OCI-LY1 (cell line): ENCODE measurements around the gene HHIPL1.

Source experiments
- H2AFZ ChIP-seq: fragments of 200-600 bp; sonication (generic), shearing (Covaris generic); 2 replicates; pipeline ENCODE4 v1.6.0; 2014; ENCODE audit warnings: antibody characterized with exemption, mild to moderate bottlenecking, low read length
- H3F3A ChIP-seq: fragments of 200-600 bp; sonication (generic), shearing (Covaris generic); 2 replicates; pipeline ENCODE4 v1.6.0; 2014; ENCODE audit warnings: mild to moderate bottlenecking, antibody characterized with exemption, low read length, moderate library complexity; ENCODE audit not compliant: insufficient read depth
- H3K27ac ChIP-seq: fragments of 200-600 bp; sonication (generic); 2 replicates; pipeline ENCODE4 v1.5.1; 2014; ENCODE audit warnings: low read length, mixed run types, mild to moderate bottlenecking, low read depth; ENCODE audit not compliant: poor library complexity, severe bottlenecking
- H3K27me3 ChIP-seq: fragments of 200-600 bp; sonication (generic); 2 replicates; pipeline ENCODE4 v1.6.0; 2014; ENCODE audit warnings: antibody characterized with exemption, mild to moderate bottlenecking, low read length, moderate library complexity; ENCODE audit not compliant: insufficient read depth
- H3K36me3 ChIP-seq: fragments of 200-600 bp; sonication (generic); 2 replicates; pipeline ENCODE4 v1.6.1; 2014; ENCODE audit warnings: mild to moderate bottlenecking, antibody characterized with exemption, low read length, moderate library complexity, mixed read lengths; ENCODE audit not compliant: insufficient read depth
- H3K4me1 ChIP-seq: fragments of 200-600 bp; sonication (generic); 2 replicates; pipeline ENCODE4 v1.5.1; 2014; ENCODE audit warnings: mild to moderate bottlenecking, low read length, moderate library complexity; ENCODE audit not compliant: insufficient read depth, severe bottlenecking
- H3K4me2 ChIP-seq: fragments of 200-600 bp; sonication (generic), shearing (Covaris generic); 2 replicates; pipeline ENCODE4 v1.6.1; 2014; ENCODE audit warnings: low read length
- H3K4me3 ChIP-seq: fragments of 200-600 bp; sonication (generic); 2 replicates; pipeline ENCODE4 v1.5.1; 2014; ENCODE audit warnings: low read length, low read depth, mild to moderate bottlenecking, mixed read lengths; ENCODE audit not compliant: poor library complexity, severe bottlenecking
- H3K79me2 ChIP-seq: fragments of 200-600 bp; shearing (Covaris generic); 2 replicates; pipeline ENCODE4 v1.6.1; 2016; ENCODE audit warnings: mixed run types, low read length, mixed read lengths; ENCODE audit not compliant: insufficient read depth
- H3K9ac ChIP-seq: fragments of 200-600 bp; sonication (generic), shearing (Covaris generic); 2 replicates; pipeline ENCODE4 v1.6.1; 2014; ENCODE audit warnings: mild to moderate bottlenecking, low read length, mixed read lengths
- H3K9me2 ChIP-seq: fragments of 200-600 bp; sonication (generic), shearing (Covaris generic); 2 replicates; pipeline ENCODE4 v1.6.1; 2014; ENCODE audit warnings: low read depth, mild to moderate bottlenecking, low read length, mixed read lengths
- H3K9me3 ChIP-seq: fragments of 200-600 bp; shearing (Covaris generic); 2 replicates; pipeline ENCODE4 v1.6.1; 2014; ENCODE audit warnings: low read length, mixed read lengths
- H4K20me1 ChIP-seq: fragments of 200-600 bp; sonication (generic), shearing (Covaris generic); 2 replicates; pipeline ENCODE4 v1.6.0; 2016; ENCODE audit warnings: mild to moderate bottlenecking, low read length; ENCODE audit not compliant: insufficient read depth
- EZH2 ChIP-seq: fragments of 200-600 bp; sonication (generic), shearing (Covaris generic); IDR thresholded peaks from 2 replicates; pipeline ENCODE4 v1.8.0; 2017; ENCODE audit warnings: borderline replicate concordance, mixed run types, mild to moderate bottlenecking, antibody characterized with exemption, low read length, moderate library complexity, mixed read lengths
- TF ChIP-seq, protein P1 (sequence below): fragments of 200-600 bp; sonication (generic), shearing (Covaris generic); IDR thresholded peaks from 2 replicates; pipeline ENCODE4 v1.5.1; 2017; ENCODE audit warnings: mild to moderate bottlenecking, antibody characterized with exemption, low read length, moderate library complexity, mixed read lengths

The HHIPL1 gene

DNA sequence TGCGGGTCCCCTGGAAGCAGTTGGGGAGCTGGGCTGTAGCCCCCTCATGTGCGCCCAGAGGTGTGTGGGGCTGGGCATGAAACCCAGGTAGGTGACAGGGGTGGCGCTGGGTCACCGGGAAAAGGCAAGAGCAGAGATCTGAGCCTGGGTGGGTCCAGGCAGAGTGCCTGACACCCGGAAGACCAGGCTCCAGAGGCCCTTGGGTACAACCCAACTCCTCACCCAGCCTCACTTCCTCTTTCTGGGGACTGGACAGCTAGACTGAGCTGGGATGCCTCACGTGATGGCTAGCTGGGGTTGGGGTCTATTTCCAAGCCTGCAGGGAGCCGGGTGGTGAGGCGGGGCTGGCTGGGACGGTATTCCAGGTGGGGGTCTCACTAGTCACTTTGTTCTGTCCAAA lies 22.9 kb downstream of the HHIPL1 start:
- Histone ChIP-seq H3K4me2 (no peak overlapping the region), H3F3A (no peaks in the 10 kb centered on the region), H3K9me2 (no peaks in the 10 kb centered on the region), H3K4me1 (no peaks in the 10 kb centered on the region), H3K9me3 (no peaks in the 10 kb centered on the region), H3K36me3 (no peaks in the 10 kb centered on the region), H4K20me1 (no peaks in the 10 kb centered on the region), H3K9ac (no peak overlapping the region), H3K4me3 (no peak overlapping the region), H3K27me3 (peaks cover 6% of the 10 kb centered on the region; the same call in 1 of the 2 replicates), H2AFZ (no peak overlapping the region), H3K27ac (no peak overlapping the region), H3K79me2 (no peaks in the 10 kb centered on the region)
- TF ChIP-seq, protein P1, sequence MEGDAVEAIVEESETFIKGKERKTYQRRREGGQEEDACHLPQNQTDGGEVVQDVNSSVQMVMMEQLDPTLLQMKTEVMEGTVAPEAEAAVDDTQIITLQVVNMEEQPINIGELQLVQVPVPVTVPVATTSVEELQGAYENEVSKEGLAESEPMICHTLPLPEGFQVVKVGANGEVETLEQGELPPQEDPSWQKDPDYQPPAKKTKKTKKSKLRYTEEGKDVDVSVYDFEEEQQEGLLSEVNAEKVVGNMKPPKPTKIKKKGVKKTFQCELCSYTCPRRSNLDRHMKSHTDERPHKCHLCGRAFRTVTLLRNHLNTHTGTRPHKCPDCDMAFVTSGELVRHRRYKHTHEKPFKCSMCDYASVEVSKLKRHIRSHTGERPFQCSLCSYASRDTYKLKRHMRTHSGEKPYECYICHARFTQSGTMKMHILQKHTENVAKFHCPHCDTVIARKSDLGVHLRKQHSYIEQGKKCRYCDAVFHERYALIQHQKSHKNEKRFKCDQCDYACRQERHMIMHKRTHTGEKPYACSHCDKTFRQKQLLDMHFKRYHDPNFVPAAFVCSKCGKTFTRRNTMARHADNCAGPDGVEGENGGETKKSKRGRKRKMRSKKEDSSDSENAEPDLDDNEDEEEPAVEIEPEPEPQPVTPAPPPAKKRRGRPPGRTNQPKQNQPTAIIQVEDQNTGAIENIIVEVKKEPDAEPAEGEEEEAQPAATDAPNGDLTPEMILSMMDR: no peak

DNA sequence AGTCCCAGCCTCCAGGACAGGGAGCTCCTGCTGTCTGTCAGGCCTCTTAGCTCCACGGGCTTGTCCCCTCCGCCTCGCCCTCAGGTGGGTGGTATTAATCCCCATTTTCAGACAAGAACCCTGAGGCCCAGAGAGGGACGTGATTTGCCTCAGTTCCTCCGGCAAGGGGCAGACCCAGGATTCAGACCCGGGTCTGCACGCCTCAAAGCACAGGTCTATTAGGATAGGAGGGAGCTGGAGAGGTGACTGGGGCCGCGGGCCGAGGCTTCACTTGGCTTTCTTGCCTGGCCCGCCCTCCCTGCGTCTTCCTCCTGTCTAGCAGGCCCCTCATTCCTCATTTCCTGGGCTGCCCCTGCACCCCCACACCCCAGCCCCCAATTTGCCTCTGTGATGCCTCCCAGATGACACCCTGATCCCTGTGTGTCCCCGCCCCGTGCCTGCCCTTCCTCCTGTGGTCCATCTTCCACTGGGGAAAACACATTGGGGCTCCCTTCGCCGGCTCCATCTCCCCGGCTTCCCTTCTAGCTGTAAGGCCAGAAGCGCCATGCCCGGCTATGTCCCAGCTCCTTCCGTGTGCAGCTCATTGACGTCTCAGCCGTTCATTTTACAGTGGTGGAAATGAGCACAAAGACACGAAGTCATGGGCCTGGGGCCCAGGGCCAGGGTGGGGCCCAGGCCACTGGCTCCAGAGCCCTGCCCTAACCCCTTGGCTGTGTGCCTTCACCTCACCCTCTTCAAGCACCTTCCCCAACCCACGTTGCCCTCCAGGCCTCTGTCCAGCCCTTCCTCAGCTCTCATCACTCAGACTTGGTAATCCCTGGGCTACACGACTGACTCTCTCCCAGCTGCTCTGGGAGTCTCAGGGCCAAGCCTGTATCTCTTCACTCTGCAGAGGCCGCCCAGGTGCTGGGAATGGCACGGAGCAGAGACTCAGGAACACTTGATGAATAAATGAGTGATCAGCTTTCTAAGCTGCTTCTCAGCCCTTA lies 23.7 kb downstream of the HHIPL1 start:
- H3K79me2 ChIP-seq: no peaks in the 10 kb centered on the region
- no peaks in the 10 kb centered on the region for H3K9me3 ChIP-seq
- no peak overlapping the region for H3K27ac ChIP-seq
- TF ChIP-seq, protein P1: no peak
- TF ChIP-seq EZH2: no peak
- no peaks in the 10 kb centered on the region for H3K36me3 ChIP-seq
- H3K27me3 ChIP-seq: peaks cover 6% of the 10 kb centered on the region; the same call in 1 of the 2 replicates
- H3K4me1 ChIP-seq: no peaks in the 10 kb centered on the region
- H3F3A ChIP-seq: no peaks in the 10 kb centered on the region
- no peak overlapping the region for H3K9ac ChIP-seq
- H3K4me3 ChIP-seq: no peak overlapping the region
- H3K4me2 ChIP-seq: no peak overlapping the region
- H2AFZ ChIP-seq: no peak overlapping the region
- no peaks in the 10 kb centered on the region for H3K9me2 ChIP-seq
- no peaks in the 10 kb centered on the region for H4K20me1 ChIP-seq

GRCh38 chr14:99670361-99671234 lies 25.7 kb downstream of the HHIPL1 start:
- Histone ChIP-seq H3K9ac (no peak overlapping the region), H3K4me2 (no peak overlapping the region), H3K4me1 (no peaks in the 10 kb centered on the region), H3K9me3 (no peaks in the 10 kb centered on the region), H3K79me2 (no peaks in the 10 kb centered on the region), H3F3A (no peaks in the 10 kb centered on the region), H3K27ac (no peak overlapping the region), H3K4me3 (no peak overlapping the region), H4K20me1 (no peaks in the 10 kb centered on the region), H3K9me2 (no peaks in the 10 kb centered on the region), H3K27me3 (peaks cover 6% of the 10 kb centered on the region; the same call in 1 of the 2 replicates), H3K36me3 (no peaks in the 10 kb centered on the region), H2AFZ (no peak overlapping the region)
- TF ChIP-seq, protein P1: no peak
- TF ChIP-seq EZH2: no peak
